HG03039 (cell line): Measurements from ENCODE around the gene B4GALT3.
"Not testable (repeated sequence)": the region's sequence is repeated elsewhere in the genome, so short reads cannot be mapped to it uniquely, and the experiment has no call there.

ENCODE experiments used
- ATAC-seq: cut with Tn5 transposase; IDR thresholded peaks from one replicate; pipeline ENCODE4 v1.9.1; 2021; ENCODE audit warnings: mild to moderate bottlenecking, moderate library complexity; ENCODE audit not compliant: unreplicated experiment

B4GALT3 gene

GRCh38 chr1:161177112-161177935, at the start of gene B4GALT3:
B4GALT3 (minus strand) TSS chr1:161177507; CDS start chr1:161176060, 1,447 bp downstream.
- ATAC-seq = peak; percentile 80

- ATAC-seq = no peak
These were observed 49.5 kb upstream of the B4GALT3 start for GRCh38 chr1:161226759-161227158.

GRCh38 chr1:161226320-161226711, 49.0 kb upstream of the B4GALT3 start:
- no peak for ATAC-seq

- peak; percentile 84 for ATAC-seq
These were observed 48.4 kb upstream of the B4GALT3 start, which contains the start of gene TOMM40L for GRCh38 chr1:161225534-161226319. TOMM40L (plus strand) TSS chr1:161226060; CDS start chr1:161226490, 430 bp downstream.

GRCh38 chr1:161225178-161225533, 47.8 kb upstream of the B4GALT3 start:
- ATAC-seq = no peak

- not testable (repeated sequence) for ATAC-seq
These were observed 47.4 kb upstream of the B4GALT3 start for GRCh38 chr1:161224695-161225087.

GRCh38 chr1:161223805-161224694, 46.7 kb upstream of the B4GALT3 start:
- no peak for ATAC-seq

GRCh38 chr1:161222175-161223019, 45.1 kb upstream of the B4GALT3 start:
- no peak for ATAC-seq

- ATAC-seq = no peak
These were observed 42.7 kb upstream of the B4GALT3 start for GRCh38 chr1:161220002-161220401.

GRCh38 chr1:161219078-161219892, 42.0 kb upstream of the B4GALT3 start:
- ATAC-seq = no peak

GRCh38 chr1:161218301-161219077, 41.2 kb upstream of the B4GALT3 start:
- ATAC-seq = no peak

GRCh38 chr1:161217831-161218230, 40.5 kb upstream of the B4GALT3 start:
- no peak for ATAC-seq

- ATAC-seq = peak; percentile 55
These were observed 39.8 kb upstream of the B4GALT3 start for GRCh38 chr1:161216945-161217712.

GRCh38 chr1:161215076-161215475, 37.8 kb upstream of the B4GALT3 start, which contains the start of gene FCER1G:
FCER1G (plus strand) TSS chr1:161215295; CDS start chr1:161215322, 27 bp downstream.
- ATAC-seq = no peak

GRCh38 chr1:161214369-161214768, 37.1 kb upstream of the B4GALT3 start:
- no peak for ATAC-seq

- no peak for ATAC-seq
These were observed 32.6 kb upstream of the B4GALT3 start for GRCh38 chr1:161209790-161210409.

- no peak for ATAC-seq
These were observed 29.9 kb upstream of the B4GALT3 start for GRCh38 chr1:161207173-161207572.
